HG03045 (cell line): Measurements from ENCODE around the gene PITPNC1.
"Not testable (repeated sequence)": the region's sequence is repeated elsewhere in the genome, so short reads cannot be mapped to it uniquely, and the experiment has no call there.

Experiments
- ATAC-seq: cut with Tn5 transposase; IDR thresholded peaks from one replicate; pipeline ENCODE4 v1.9.1; 2021; ENCODE audit warnings: mild to moderate bottlenecking, moderate library complexity; ENCODE audit not compliant: unreplicated experiment

Gene PITPNC1

GRCh38 chr17:67503739-67504138 lies 126.7 kb downstream of the PITPNC1 start:
- ATAC-seq, result no peak

GRCh38 chr17:67504182-67504581 lies 127.1 kb downstream of the PITPNC1 start:
- ATAC-seq, result no peak

GRCh38 chr17:67506966-67507365 lies 129.9 kb downstream of the PITPNC1 start:
- ATAC-seq, result no peak

DNA sequence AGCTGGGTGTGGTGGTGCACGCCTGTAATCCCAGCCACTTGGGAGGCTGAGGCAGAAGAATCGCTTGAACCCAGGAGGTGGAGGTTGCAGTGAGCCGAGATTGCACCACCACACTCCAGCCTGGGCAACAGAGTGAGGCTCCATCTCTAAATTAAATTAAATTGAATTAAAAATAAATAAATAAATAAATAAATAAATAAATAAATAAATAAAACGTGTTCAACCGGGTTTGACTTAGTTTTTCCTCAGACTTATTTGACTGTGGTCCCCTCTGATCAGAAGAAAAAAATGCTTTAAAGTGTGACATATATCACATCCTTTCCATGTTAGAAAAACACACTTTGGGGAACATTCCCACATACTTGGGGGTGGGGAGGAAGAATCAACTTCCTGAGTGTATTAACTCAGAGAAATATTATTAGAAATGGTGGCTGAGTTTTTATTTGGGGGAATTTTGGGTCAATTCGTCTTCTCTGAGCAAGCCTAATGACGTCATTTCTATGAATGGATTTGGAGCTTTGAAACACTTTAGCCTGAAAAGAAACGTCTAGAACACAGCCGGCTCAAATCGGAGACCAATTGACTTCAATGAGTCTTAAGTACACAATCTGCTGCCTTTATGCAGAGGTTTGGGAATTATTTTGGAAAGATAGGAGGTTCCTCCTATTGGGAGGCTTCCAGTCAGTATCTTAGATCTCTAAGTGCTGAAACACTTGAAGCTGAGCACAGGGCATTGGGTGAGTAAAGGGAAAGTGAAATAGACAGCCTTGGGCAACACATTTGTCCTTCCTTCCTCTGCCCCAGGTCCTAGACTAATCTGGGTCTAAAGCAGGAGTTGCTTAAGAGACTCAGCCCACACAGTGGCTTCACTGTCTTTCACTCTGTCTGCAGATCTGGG lies 132.6 kb downstream of the PITPNC1 start:
- ATAC-seq, result no peak

DNA sequence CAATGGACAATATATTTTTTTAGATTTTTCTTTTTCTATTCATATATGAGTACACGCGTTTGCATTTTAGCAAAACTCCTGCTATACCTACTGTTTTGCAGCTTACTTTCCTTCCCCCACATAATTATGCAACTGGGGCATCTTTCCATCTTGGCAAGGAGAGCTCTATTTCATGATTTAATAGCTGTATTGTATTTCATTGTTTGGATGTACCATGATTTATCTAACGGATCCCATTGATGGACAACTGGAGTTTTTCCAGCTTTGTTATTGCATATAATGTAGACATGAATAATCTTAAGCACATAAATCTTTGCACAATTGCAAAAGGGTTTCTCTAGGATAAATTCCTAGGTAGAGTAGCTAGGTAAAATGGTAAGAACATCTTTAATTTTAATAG lies 133.9 kb downstream of the PITPNC1 start:
- ATAC-seq, result no peak

- ATAC-seq, result no peak
Measured at GRCh38 chr17:67511804-67512203, 134.7 kb downstream of the PITPNC1 start.

DNA sequence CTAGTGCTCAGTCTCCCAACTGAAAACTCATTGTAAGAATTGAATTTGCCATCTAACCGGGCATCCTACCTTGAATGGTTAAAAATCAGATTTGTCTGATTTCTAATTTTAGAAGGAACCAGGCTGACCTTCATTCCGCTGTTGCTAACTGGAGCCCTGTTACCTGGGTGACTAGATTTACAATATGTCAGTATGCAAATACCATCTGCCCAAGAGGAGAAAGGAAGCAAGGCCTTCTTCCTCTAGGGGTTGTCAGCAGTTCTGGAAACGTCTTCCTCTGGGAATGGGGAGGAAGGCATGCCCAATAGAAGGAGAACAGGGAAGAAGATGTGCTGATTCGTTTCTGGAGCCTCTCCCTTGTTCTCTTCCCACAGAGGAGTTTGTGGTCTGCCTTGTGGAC lies 137.9 kb downstream of the PITPNC1 start:
- ATAC-seq, result no peak

DNA sequence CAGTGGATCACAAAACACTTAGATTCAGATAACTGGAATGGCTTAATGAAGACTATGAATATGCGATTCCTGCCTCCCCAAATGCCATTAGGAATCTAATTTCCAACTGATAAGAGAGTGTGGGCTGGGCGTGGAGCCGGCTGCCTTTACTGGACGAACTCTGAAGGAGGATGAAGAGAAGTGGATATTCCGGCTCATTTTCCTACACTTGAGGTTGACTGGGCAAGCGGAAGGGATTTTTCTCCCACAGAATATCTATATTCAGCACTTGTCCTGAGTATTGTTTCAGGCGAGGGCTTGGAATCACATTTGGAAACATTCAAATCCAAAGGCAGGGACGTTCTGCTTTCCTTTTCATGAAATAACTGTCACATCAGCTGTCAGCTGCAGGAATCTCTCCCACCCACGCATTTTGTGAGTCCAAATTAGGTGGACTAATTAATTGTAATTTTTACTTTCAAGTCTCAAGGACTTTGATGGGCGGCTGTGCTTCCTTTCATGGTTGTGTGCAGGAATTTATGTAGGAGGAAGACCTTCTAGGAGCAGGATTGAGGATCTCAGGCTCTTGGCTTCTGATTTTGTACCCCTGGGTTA lies 138.5 kb downstream of the PITPNC1 start:
- ATAC-seq, result no peak

- not testable (repeated sequence) for ATAC-seq
Measured at GRCh38 chr17:67516571-67516970, 139.5 kb downstream of the PITPNC1 start.

- ATAC-seq, result no peak
Measured at GRCh38 chr17:67517325-67517724, 140.2 kb downstream of the PITPNC1 start.

GRCh38 chr17:67518876-67519275 lies 141.8 kb downstream of the PITPNC1 start:
- no peak for ATAC-seq

GRCh38 chr17:67519801-67520251 lies 142.7 kb downstream of the PITPNC1 start:
- ATAC-seq, result no peak

GRCh38 chr17:67520252-67520906 lies 143.3 kb downstream of the PITPNC1 start:
- ATAC-seq, result no peak

- ATAC-seq, result no peak
Measured at GRCh38 chr17:67520916-67521774, 144.1 kb downstream of the PITPNC1 start.

- ATAC-seq, result no peak
Measured at GRCh38 chr17:67521775-67522069, 144.6 kb downstream of the PITPNC1 start.

GRCh38 chr17:67523101-67523500 lies 146.0 kb downstream of the PITPNC1 start:
- ATAC-seq, result no peak

DNA sequence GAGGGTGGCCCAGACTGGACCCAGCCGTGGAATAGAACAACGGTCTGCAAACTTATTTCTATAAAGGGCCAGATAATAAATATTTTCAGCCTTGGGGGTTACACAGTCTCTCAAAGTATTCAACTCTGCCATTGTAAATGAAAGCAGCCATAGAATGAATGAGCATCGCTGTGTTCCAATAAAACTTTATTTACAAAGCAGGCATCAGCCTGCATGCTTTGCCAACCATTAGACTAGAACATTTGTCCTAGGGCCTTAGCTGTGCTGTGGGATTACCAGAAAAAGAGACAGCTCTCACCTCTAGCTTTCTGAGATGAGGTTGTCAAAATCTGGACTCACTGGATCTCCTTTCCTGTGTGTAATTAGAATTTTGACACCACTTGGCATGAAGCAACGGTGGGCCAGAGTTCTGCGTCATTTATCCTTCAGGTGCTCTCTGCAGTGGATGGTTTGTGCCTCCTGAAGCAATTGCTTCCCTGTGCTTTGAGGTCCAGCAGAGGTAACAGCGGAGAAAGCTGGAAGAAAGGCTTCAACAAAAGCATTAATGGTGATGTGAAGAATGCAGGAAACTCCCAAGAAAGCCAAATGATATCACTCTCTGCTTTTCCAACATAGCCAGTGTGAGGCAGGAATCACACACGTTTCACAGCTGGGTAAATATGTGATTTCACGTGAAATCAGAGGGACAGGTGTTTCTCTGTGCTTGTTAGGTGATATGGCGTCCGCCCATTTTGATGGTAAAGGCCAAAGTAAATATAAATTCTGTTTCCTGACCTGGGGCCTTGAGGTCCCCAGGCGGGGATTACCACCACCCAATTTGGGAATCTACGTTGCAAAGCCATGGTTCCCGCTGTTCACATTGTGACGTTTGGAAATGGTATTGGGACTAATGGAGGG lies 148.4 kb downstream of the PITPNC1 start:
- no peak for ATAC-seq

- ATAC-seq, result no peak
Measured at GRCh38 chr17:67526700-67527099, 149.6 kb downstream of the PITPNC1 start.

GRCh38 chr17:67528751-67529436 lies 151.8 kb downstream of the PITPNC1 start:
- no peak for ATAC-seq
